Panc1 (cell line): Measurements from ENCODE around the gene AGAP1. TPM values are rescaled to one million over a fixed set of nuclear protein-coding genes. Genes with fewer than 3 reads are reported as not detected.

Experiments used
- ATAC-seq: fragments of 200-7000 bp; cut with Tn5 transposase; 2 replicates; pipeline ENCODE4 v1.9.1; 2020; ENCODE audit warnings: mild to moderate bottlenecking, moderate library complexity
- BruUV-seq: library from RNA; stranded (reverse); fragments of 400-500 nt; replicated peaks from 2 replicates; lab custom pipeline; 2021; lab: Mats Ljungman, UMichigan
- CTCF ChIA-PET: fragments of 300-600 bp; sonication (Branson Sonifier 250); formaldehyde crosslinking; loops from one replicate; lab custom pipeline; 2022; ENCODE audit warnings: antibody characterized with exemption; lab: Charles Lee
- POLR2A ChIA-PET: fragments of 300-600 bp; sonication (Branson Sonifier 250); formaldehyde crosslinking; loops from one replicate; lab custom pipeline; 2022; ENCODE audit warnings: antibody characterized with exemption; lab: Charles Lee
- DNase-seq: peaks from one replicate; pipeline ENCODE4 v3.0.0-alpha.2; 2010; ENCODE audit warnings: low read depth, low spot score
- H3K27ac ChIP-seq: 2 replicates; pipeline ENCODE4 v1.5.1; 2011; ENCODE audit warnings: mild to moderate bottlenecking, low read length, inconsistent platforms
- H3K27me3 ChIP-seq: fragments of 200-500 bp; sonication (Bioruptor generic); 2 replicates; pipeline ENCODE4 v1.6.0; 2014; ENCODE audit warnings: low read length, inconsistent platforms; ENCODE audit not compliant: control insufficient read depth, insufficient read depth
- H3K36me3 ChIP-seq: fragments of 200-500 bp; sonication (Bioruptor generic); 2 replicates; pipeline ENCODE4 v1.5.1; 2014; ENCODE audit warnings: inconsistent platforms, mild to moderate bottlenecking, low read length, moderate library complexity; ENCODE audit not compliant: control insufficient read depth, insufficient read depth
- H3K4me1 ChIP-seq: 2 replicates; pipeline ENCODE4 v1.5.1; 2011; ENCODE audit warnings: inconsistent platforms, mild to moderate bottlenecking, low read length, moderate library complexity; ENCODE audit not compliant: control insufficient read depth, insufficient read depth
- H3K4me3 ChIP-seq, 2 experiments: 2 replicates each; pipeline ENCODE4 v1.5.1; 2011 to 2012; ENCODE audit warnings: low read depth in 2 of 2, low read length in 2 of 2, mild to moderate bottlenecking in 2 of 2, inconsistent platforms in 1 of 2, moderate library complexity in 1 of 2
- H3K9me3 ChIP-seq: fragments of 200-500 bp; sonication (Bioruptor generic); 2 replicates; pipeline ENCODE4 v1.5.1; 2014; ENCODE audit warnings: low read depth, mild to moderate bottlenecking, inconsistent platforms, low read length, moderate library complexity; ENCODE audit not compliant: control insufficient read depth, insufficient read depth
- POLR2AphosphoS5 ChIP-seq: IDR thresholded peaks from 2 replicates; pipeline ENCODE4 v1.6.1; 2012; ENCODE audit warnings: mild to moderate bottlenecking, low read depth, low read length, moderate library complexity
- SIN3A ChIP-seq: IDR thresholded peaks from 2 replicates; pipeline ENCODE4 v1.6.1; 2012; ENCODE audit warnings: low read depth, mild to moderate bottlenecking, low read length, moderate library complexity, borderline replicate concordance; ENCODE audit not compliant: insufficient read depth
- TCF7L2 ChIP-seq: IDR thresholded peaks from 2 replicates; pipeline ENCODE4 v1.6.1; 2011; ENCODE audit warnings: mild to moderate bottlenecking, low read depth, low read length, inconsistent platforms
- in situ Hi-C: cut with HindIII; loops from 2 replicates; pipeline ENCODE4 v1.10.0; 2016; ENCODE audit warnings: low sequenced_read_pairs, low pct_unique_long_range_greater_than_20kb
- intact Hi-C: fragments of 100-400 bp; cut with micrococcal nuclease; formaldehyde crosslinking; loops from one replicate; pipeline ENCODE4 v1.10.0; 2022; ENCODE audit not compliant: unreplicated experiment
- total RNA-seq: library from RNA; stranded (reverse); gene quantifications from one replicate; pipeline ENCODE4 v1.2.1, GENCODE V29; 2021; ENCODE audit not compliant: unreplicated experiment
- TF ChIP-seq, protein P1 (sequence below), 2 experiments: IDR thresholded peaks; 2 replicates each; pipeline ENCODE4 v1.6.1; 2011 to 2012; ENCODE audit warnings: low read depth in 2 of 2, control low read depth in 1 of 2, low read length in 1 of 2, mild to moderate bottlenecking in 1 of 2, moderate library complexity in 1 of 2; ENCODE audit not compliant: insufficient read depth in 1 of 2
- TF ChIP-seq, protein P2 (sequence below): fragments of 450-650 bp; IDR thresholded peaks from 2 replicates; pipeline ENCODE4 v1.5.1; 2017; ENCODE audit warnings: mild to moderate bottlenecking

AGAP1 gene
- total RNA-seq, 1 experiment from 2014 or later = 38.9 TPM

DNA sequence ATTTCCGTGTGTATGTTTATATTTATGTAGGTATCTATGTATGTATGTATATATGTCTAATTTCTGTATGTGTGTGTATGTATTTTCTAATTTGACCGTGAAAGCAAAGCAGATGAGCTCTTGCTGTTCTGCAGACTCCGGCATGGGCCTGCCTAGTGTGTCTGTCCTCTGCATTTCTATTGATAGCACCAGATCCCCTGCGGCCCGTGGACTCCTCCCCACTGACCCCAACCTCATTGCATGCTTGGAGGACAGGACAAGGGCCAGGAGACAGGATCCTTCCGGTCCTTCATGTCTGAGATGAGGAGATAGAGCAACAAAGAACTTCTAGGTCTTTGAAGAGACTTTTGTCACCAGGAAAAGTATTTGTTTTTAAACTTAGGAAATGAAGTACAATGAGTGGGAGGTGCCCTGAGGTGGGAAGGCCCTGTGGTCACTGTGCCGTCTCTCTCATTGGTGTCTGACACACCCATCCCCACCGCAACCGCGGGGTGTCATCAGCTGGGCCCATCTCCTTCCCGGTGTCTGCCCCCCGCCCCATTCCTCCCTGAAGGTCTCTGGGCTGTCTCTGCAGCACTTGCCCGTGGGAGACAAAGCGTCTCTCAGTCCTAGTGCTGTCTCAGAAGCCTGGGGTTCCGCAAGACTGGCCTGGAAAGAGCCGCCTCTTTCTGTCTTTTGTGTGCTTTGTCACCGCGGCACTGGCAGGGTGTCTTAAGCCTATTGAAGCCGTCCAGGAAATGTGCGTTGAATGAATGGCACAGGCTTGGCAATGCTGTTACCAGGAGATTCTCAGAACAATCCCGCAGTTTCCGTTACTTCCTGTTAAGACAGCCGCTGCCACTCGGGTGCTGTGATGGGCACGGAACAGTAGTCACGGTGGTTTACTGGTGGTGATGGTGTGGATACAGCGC, 216.4 kb downstream of the AGAP1 start:
- no TSS peak for BruUV-seq

DNA sequence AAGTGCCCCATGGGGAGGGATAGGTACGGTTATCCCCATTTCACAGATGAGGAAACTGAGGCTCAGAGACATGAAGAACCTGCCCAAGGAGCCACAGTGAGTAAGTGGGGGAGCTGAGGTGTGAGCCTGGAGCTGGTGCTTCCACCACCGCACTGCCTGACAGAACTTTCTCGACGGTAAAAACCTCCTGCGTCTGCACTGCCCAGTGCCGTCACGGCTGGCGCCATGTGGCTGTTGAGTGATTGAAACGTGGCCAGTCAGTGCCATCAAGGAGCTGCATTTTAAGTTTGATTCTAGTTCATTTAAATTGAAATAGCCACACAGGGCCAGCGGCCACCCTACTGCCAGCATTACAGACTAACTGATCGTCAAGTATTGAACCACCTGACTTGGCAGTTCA, 217.1 kb downstream of the AGAP1 start:
- H3K27ac ChIP-seq = no peak overlapping the region
- CTCF ChIA-PET = no interaction called here

More for the DNA sequence above, 216.4 kb downstream of the AGAP1 start:
- Histone ChIP-seq H3K9me3 (no peaks in the 10 kb centered on the region), H3K4me1 (peaks cover 4% of the 10 kb centered on the region; the same call in 1 of the 2 replicates), H3K36me3 (no peaks in the 10 kb centered on the region; the same call in 1 of the 2 replicates), H3K27ac (no peak overlapping the region), H3K27me3 (no peaks in the 10 kb centered on the region), H3K4me3 (no peak overlapping the region)
- intact Hi-C loops = no loop called here
- ChIA-PET CTCF (no interaction called here), POLR2A (no interaction called here)
- in situ Hi-C loops = no loop called here
- no peak for DNase-seq
- ATAC-seq = no peak
- TF ChIP-seq, protein P1, sequence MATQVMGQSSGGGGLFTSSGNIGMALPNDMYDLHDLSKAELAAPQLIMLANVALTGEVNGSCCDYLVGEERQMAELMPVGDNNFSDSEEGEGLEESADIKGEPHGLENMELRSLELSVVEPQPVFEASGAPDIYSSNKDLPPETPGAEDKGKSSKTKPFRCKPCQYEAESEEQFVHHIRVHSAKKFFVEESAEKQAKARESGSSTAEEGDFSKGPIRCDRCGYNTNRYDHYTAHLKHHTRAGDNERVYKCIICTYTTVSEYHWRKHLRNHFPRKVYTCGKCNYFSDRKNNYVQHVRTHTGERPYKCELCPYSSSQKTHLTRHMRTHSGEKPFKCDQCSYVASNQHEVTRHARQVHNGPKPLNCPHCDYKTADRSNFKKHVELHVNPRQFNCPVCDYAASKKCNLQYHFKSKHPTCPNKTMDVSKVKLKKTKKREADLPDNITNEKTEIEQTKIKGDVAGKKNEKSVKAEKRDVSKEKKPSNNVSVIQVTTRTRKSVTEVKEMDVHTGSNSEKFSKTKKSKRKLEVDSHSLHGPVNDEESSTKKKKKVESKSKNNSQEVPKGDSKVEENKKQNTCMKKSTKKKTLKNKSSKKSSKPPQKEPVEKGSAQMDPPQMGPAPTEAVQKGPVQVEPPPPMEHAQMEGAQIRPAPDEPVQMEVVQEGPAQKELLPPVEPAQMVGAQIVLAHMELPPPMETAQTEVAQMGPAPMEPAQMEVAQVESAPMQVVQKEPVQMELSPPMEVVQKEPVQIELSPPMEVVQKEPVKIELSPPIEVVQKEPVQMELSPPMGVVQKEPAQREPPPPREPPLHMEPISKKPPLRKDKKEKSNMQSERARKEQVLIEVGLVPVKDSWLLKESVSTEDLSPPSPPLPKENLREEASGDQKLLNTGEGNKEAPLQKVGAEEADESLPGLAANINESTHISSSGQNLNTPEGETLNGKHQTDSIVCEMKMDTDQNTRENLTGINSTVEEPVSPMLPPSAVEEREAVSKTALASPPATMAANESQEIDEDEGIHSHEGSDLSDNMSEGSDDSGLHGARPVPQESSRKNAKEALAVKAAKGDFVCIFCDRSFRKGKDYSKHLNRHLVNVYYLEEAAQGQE (IDR thresholded peaks at IDR 0.05; ENCODE audit: insufficient read depth in 1 of 2, low read depth in 2 of 2, low read length in 1 of 2) = no peak
- TF ChIP-seq SIN3A = no peak
- TF ChIP-seq, protein P2, sequence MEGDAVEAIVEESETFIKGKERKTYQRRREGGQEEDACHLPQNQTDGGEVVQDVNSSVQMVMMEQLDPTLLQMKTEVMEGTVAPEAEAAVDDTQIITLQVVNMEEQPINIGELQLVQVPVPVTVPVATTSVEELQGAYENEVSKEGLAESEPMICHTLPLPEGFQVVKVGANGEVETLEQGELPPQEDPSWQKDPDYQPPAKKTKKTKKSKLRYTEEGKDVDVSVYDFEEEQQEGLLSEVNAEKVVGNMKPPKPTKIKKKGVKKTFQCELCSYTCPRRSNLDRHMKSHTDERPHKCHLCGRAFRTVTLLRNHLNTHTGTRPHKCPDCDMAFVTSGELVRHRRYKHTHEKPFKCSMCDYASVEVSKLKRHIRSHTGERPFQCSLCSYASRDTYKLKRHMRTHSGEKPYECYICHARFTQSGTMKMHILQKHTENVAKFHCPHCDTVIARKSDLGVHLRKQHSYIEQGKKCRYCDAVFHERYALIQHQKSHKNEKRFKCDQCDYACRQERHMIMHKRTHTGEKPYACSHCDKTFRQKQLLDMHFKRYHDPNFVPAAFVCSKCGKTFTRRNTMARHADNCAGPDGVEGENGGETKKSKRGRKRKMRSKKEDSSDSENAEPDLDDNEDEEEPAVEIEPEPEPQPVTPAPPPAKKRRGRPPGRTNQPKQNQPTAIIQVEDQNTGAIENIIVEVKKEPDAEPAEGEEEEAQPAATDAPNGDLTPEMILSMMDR = no peak

More for the DNA sequence above, 217.1 kb downstream of the AGAP1 start:
- H3K9me3 ChIP-seq = no peaks in the 10 kb centered on the region
- H3K36me3 ChIP-seq = no peaks in the 10 kb centered on the region; the same call in 1 of the 2 replicates
- H3K4me3 ChIP-seq = no peak overlapping the region
- POLR2A ChIA-PET = no interaction called here
- TF ChIP-seq, protein P2 = no peak
- TF ChIP-seq TCF7L2 = no peak
- no peak for TF ChIP-seq POLR2AphosphoS5
- TF ChIP-seq, protein P1 (IDR thresholded peaks at IDR 0.05; ENCODE audit: insufficient read depth in 1 of 2, low read depth in 2 of 2, low read length in 1 of 2) = no peak
- TF ChIP-seq SIN3A = no peak
- in situ Hi-C loops (no loop called here), intact Hi-C loops (no loop called here)
- H3K4me1 ChIP-seq = peaks cover 4% of the 10 kb centered on the region; the same call in 1 of the 2 replicates
- DNase-seq (no peak), ATAC-seq (no peak)
- no peaks in the 10 kb centered on the region for H3K27me3 ChIP-seq
- BruUV-seq = no TSS peak
